HEK293 (cell line): ENCODE data around the gene LRRC7.

Experiments used
- CTCF ChIP-seq: fragments of 450-650 bp; formaldehyde crosslinking; IDR thresholded peaks from 2 replicates; pipeline ENCODE4 v1.5.1; 2016; ENCODE audit warnings: missing biosample characterization, missing genetic modification characterization
- ZNF202 ChIP-seq: fragments of 450-650 bp; formaldehyde crosslinking; IDR thresholded peaks from 2 replicates; pipeline ENCODE4 v1.5.1; 2016; ENCODE audit warnings: missing biosample characterization, missing genetic modification characterization, borderline replicate concordance

GRCh38 chr1:70071601-70072000, 503.9 kb downstream of the LRRC7 start:
- TF ChIP-seq CTCF (tag by site-specific recombination) (no peak), ZNF202 (tag by site-specific recombination) (no peak)
